CD14-positive monocyte (primary cell): ENCODE data around the gene VWC2. TPM values are rescaled to one million over a fixed set of nuclear protein-coding genes. Genes with fewer than 3 reads are reported as not detected.

ENCODE experiments used
- DNase-seq, 3 donors: peaks; one replicate each; pipeline ENCODE4 v3.0.0-alpha.2; 2011 to 2022
- H2AFZ ChIP-seq: 2 replicates; pipeline ENCODE4 v1.6.0; 2012; ENCODE audit warnings: mild to moderate bottlenecking, low read depth, low read length, inconsistent platforms; ENCODE audit not compliant: insufficient read depth, poor library complexity, severe bottlenecking
- H3K27ac ChIP-seq, 2 donors: 1 replicate in 1 of 2; 2 replicates in 1 of 2; pipeline ENCODE4 v1.5.1; 2012 to 2013; ENCODE audit warnings: low read length in 2 of 2, control low read depth in 1 of 2, inconsistent platforms in 1 of 2, low read depth in 1 of 2, mild to moderate bottlenecking in 1 of 2
- H3K27me3 ChIP-seq, 2 donors: one replicate each; pipeline versions ENCODE4 v1.6.0 to v1.6.1; 2011 to 2013; ENCODE audit warnings: low read length in 2 of 2; ENCODE audit not compliant: control insufficient read depth in 2 of 2, insufficient read depth in 2 of 2
- H3K36me3 ChIP-seq, 2 donors: replicated peaks in 1 of 2; 1 replicate in 1 of 2; 2 replicates in 1 of 2; pipeline versions ENCODE4 v1.5.1 to v1.6.1; 2012 to 2013; ENCODE audit warnings: low read length in 2 of 2, control low read depth in 1 of 2, inconsistent platforms in 1 of 2, mild to moderate bottlenecking in 1 of 2; ENCODE audit not compliant: insufficient read depth in 2 of 2, control insufficient read depth in 1 of 2
- H3K4me1 ChIP-seq, 2 donors: 1 replicate in 1 of 2; 2 replicates in 1 of 2; pipeline versions ENCODE4 v1.5.1 to v1.6.1; 2012 to 2013; ENCODE audit warnings: low read length in 2 of 2, control low read depth in 1 of 2, inconsistent platforms in 1 of 2, mild to moderate bottlenecking in 1 of 2, moderate library complexity in 1 of 2; ENCODE audit not compliant: insufficient read depth in 2 of 2, control insufficient read depth in 1 of 2
- H3K4me2 ChIP-seq: replicated peaks from 2 replicates; pipeline ENCODE3; 2012; ENCODE audit warnings: low read length, moderate library complexity, mild to moderate bottlenecking; ENCODE audit not compliant: poor library complexity, severe bottlenecking; ENCODE audit errors: extremely low read depth
- H3K4me3 ChIP-seq, 3 experiments: fragments of 200-600 bp in 1 of 3; sonication (generic) in 1 of 3; replicated peaks in 1 of 3; 1 replicate in 2 of 3; 2 replicates in 1 of 3; pipeline ENCODE4 v1.5.1; 2011 to 2013; ENCODE audit warnings: low read length in 3 of 3, mild to moderate bottlenecking in 3 of 3, control low read depth in 2 of 3, low read depth in 2 of 3, inconsistent platforms in 1 of 3, moderate library complexity in 1 of 3
- H3K79me2 ChIP-seq: 2 replicates; pipeline ENCODE4 v1.6.0; 2012; ENCODE audit warnings: mild to moderate bottlenecking, control low read depth, inconsistent platforms, low read length, moderate library complexity; ENCODE audit not compliant: insufficient read depth
- H3K9ac ChIP-seq: 2 replicates; pipeline ENCODE4 v1.6.0; 2017; ENCODE audit warnings: low read length, mild to moderate bottlenecking; ENCODE audit not compliant: insufficient read depth, poor library complexity, severe bottlenecking
- H3K9me3 ChIP-seq, 2 donors: replicated peaks in 1 of 2; 1 replicate in 1 of 2; 2 replicates in 1 of 2; pipeline versions ENCODE4 v1.5.1 to v1.6.1; 2012 to 2013; ENCODE audit warnings: low read length in 2 of 2, control low read depth in 1 of 2; ENCODE audit not compliant: control insufficient read depth in 1 of 2, insufficient read depth in 1 of 2
- H4K20me1 ChIP-seq: 2 replicates; pipeline ENCODE4 v1.6.0; 2012; ENCODE audit warnings: mild to moderate bottlenecking, low read length, control low read depth, moderate library complexity; ENCODE audit not compliant: insufficient read depth
- H3K27ac Mint-ChIP-seq, 7 donors: one replicate each; pipeline ENCODE4 v1.8.0; 2020; ENCODE audit warnings: mild to moderate bottlenecking in 7 of 7, mixed read lengths in 7 of 7, moderate library complexity in 6 of 7, inconsistent platforms in 2 of 7
- H3K27me3 Mint-ChIP-seq, 3 donors: one replicate each; pipeline ENCODE4 v1.8.0; 2021 to 2022; ENCODE audit warnings: low read depth in 3 of 3, mild to moderate bottlenecking in 3 of 3, mixed read lengths in 3 of 3, moderate library complexity in 3 of 3, inconsistent platforms in 1 of 3
- H3K36me3 Mint-ChIP-seq, 2 donors: one replicate each; pipeline ENCODE4 v1.8.0; 2020; ENCODE audit warnings: mixed read lengths in 2 of 2, inconsistent platforms in 1 of 2, mild to moderate bottlenecking in 1 of 2
- H3K4me1 Mint-ChIP-seq: one replicate; pipeline ENCODE4 v1.8.0; 2020; ENCODE audit warnings: mild to moderate bottlenecking, mixed read lengths
- H3K4me3 Mint-ChIP-seq, 2 donors: one replicate each; pipeline ENCODE4 v1.8.0; 2020; ENCODE audit warnings: mild to moderate bottlenecking in 2 of 2, mixed read lengths in 2 of 2, moderate library complexity in 1 of 2
- H3K9me3 Mint-ChIP-seq, 7 donors: one replicate each; pipeline ENCODE4 v1.8.0; 2020 to 2022; ENCODE audit warnings: mixed read lengths in 7 of 7, mild to moderate bottlenecking in 6 of 7, moderate library complexity in 6 of 7, inconsistent platforms in 2 of 7
- CTCF ChIP-seq: fragments of 200-600 bp; IDR thresholded peaks from one replicate; pipeline ENCODE4 v1.8.0; 2022; ENCODE audit warnings: antibody characterized with exemption, mild to moderate bottlenecking
- WGBS: methylation state at CpG from one replicate; pipeline ENCODE4 v1.1.5; 2013; ENCODE audit warnings: missing lambda C conversion rate; ENCODE audit not compliant: insufficient coverage; 5-methylcytosine and 5-hydroxymethylcytosine counted together
- intact Hi-C, 2 donors: fragments of 100-400 bp; cut with micrococcal nuclease; formaldehyde crosslinking; loops; one replicate each; pipeline versions ENCODE4 v1.15.0 to v1.15.1; 2023
- polyA plus RNA-seq, 3 donors: library from polyadenylated mRNA; depleted of rRNA in 1 of 3; unstranded in 2 of 3; stranded (reverse) in 1 of 3; fragments of 300-500 nt in 2 of 3; fragments of >200 nt in 1 of 3; fragmentation: Illumina TruSeq in 2 of 3; gene quantifications; 1 replicate in 2 of 3; 2 replicates in 1 of 3; pipeline ENCODE4 v1.2.3, GENCODE V29; 2012 to 2021

Gene VWC2
- polyA plus RNA-seq, 3 donors, result not detected

- Histone ChIP-seq H3K9me3 (no peaks in the 10 kb centered on the region), H3K9ac (no peak overlapping the region), H3K27ac (no peak overlapping the region), H4K20me1 (no peaks in the 10 kb centered on the region), H3K27me3 (no peaks in the 10 kb centered on the region), H3K4me2 (no peak overlapping the region), H3K79me2 (no peaks in the 10 kb centered on the region), H3K4me1 (no peaks in the 10 kb centered on the region), H3K36me3 (no peaks in the 10 kb centered on the region), H3K4me3 (no peak overlapping the region), H2AFZ (no peak overlapping the region)
- no peak for DNase-seq
- no peaks in the 10 kb centered on the region for H3K4me1 Mint-ChIP-seq
- H3K4me3 Mint-ChIP-seq, result no peak overlapping the region
- H3K27me3 Mint-ChIP-seq, result peaks cover 0 to 6% (median 3%) of the 10 kb centered on the region in 3 donors
- intact Hi-C loops, result no loop called here
- WGBS, result 100% methylated on average over 1 of the region's 2 CpGs
- no peaks in the 10 kb centered on the region for H3K36me3 Mint-ChIP-seq
- H3K27ac Mint-ChIP-seq, result no peak overlapping the region
- H3K9me3 Mint-ChIP-seq, result peaks cover 0 to 5% (median 0%) of the 10 kb centered on the region in 7 donors
- TF ChIP-seq CTCF, result no peak
These were observed 16.8 kb downstream of the VWC2 start for GRCh38 chr7:49790209-49790608.

GRCh38 chr7:49791088-49791741, 17.8 kb downstream of the VWC2 start:
- intact Hi-C loops, result no loop called here
- Histone ChIP-seq H3K27me3 (no peaks in the 10 kb centered on the region), H3K36me3 (no peaks in the 10 kb centered on the region), H2AFZ (no peak overlapping the region), H3K4me2 (no peak overlapping the region), H3K4me1 (no peaks in the 10 kb centered on the region), H3K4me3 (no peak overlapping the region), H3K9me3 (no peaks in the 10 kb centered on the region), H4K20me1 (no peaks in the 10 kb centered on the region), H3K9ac (no peak overlapping the region), H3K79me2 (no peaks in the 10 kb centered on the region), H3K27ac (no peak overlapping the region)
- Mint-ChIP-seq H3K36me3 (no peaks in the 10 kb centered on the region), H3K4me3 (no peak overlapping the region), H3K9me3 (peaks cover 0 to 5% (median 0%) of the 10 kb centered on the region in 7 donors), H3K4me1 (no peaks in the 10 kb centered on the region), H3K27me3 (peaks cover 0 to 6% (median 0%) of the 10 kb centered on the region in 3 donors), H3K27ac (no peak overlapping the region)
- WGBS, result 47% methylated on average over 3 of the region's 7 CpGs
- TF ChIP-seq CTCF, result no peak
- no peak for DNase-seq
